ENCODE data around the gene TBPL2. TPM values are rescaled to one million over a fixed set of nuclear protein-coding genes. Genes with fewer than 3 reads are reported as not detected.

The TBPL2 gene
- total RNA-seq, 1 donor from 2014 or later = not detected

GRCh38 chr14:55366271-55366670, 74.1 kb downstream of the TBPL2 start:
- no peak for DNase-seq (ENCODE audit: low spot score)

Other genes starting within 250 kb of the TBPL2 start
- 1.2 TPM for gene DLGAP5, start 249.0 kb downstream of the TBPL2 start, total RNA-seq
- gene FBXO34, start 169.2 kb downstream of the TBPL2 start, total RNA-seq = 27.0 TPM
- gene ATG14, start 28.8 kb downstream of the TBPL2 start, total RNA-seq = 9.1 TPM
- 114 TPM for gene KTN1, start 139.6 kb upstream of the TBPL2 start, total RNA-seq